Fibroblast of skin of right quadriceps (primary cell): ENCODE data around the gene DUSP8.

Source experiments
- DNase-seq: peaks from one replicate; pipeline ENCODE4 v3.0.0-alpha.2; 2013

The DUSP8 gene

DNA sequence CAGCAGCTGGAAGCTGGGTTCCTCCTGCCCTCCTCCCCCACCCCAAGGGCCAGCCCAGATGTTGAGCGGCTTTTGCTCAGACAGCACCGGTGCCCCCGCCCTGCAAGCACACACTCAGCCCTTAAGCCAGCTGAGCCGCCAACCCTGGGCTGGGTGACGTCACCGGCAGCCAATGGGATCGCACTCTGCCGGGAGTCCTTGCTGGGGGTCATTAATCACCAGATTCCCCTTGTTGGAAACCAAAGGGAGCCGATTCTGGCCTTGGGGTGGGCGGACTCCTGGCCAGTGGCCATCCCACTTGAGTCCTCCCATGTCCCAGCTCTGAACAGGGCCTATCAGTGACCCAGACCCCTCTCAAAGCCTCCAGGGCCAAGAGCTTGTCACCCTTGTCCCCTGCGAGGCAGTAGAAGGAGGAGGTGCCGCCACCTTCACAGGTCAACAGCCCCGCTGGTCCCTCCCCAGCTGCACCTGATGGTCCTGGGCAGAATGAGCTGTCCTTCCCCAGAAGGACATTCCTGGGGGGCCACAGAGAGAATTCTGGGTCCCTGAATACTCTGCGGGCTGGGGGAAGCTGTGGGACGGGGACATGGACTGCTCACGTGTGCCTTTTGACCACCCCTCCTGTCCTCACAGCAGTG, 7.4 kb downstream of the DUSP8 start:
- peak; percentile 86 for DNase-seq

DNA sequence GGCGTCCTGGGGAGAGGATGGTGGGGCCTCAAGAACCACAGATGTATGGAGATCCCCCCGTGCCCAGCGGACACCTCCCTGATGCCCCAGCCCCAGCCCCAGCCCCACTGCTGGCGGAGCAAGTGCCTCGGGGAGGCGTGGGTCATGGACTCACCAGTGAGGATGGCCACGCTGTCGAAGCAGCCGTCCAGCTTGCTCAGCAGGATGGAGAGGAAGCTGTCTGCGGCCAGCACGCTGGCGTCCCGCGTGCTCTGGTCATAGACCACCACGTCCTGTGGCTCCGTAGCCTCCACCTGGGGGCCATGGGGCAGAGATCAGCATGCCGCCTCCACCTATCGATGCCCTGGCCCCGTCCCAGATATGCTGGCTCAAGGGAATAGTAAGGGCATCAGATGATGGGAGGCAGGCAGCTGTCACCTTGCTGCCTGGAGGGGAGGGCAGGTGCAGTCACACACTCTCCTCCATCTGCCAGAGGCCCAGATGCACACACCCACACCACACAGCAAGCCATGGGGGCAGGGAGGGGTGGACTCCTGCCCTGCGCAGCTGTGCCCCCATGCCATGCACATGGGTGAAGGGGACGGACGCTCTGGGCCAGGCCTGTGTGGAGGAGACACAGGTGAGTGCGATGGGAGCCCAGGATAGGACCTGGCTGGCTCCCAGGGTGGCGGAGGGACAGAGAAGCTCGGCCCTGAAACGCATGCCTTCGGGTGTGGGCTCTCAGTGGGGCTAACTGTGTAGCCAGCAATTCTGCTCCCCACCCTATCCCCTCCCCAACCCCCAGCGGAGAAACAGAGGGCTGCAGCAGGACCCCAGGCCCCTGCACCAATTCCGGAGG, 8.2 kb downstream of the DUSP8 start:
- no peak for DNase-seq

DNA sequence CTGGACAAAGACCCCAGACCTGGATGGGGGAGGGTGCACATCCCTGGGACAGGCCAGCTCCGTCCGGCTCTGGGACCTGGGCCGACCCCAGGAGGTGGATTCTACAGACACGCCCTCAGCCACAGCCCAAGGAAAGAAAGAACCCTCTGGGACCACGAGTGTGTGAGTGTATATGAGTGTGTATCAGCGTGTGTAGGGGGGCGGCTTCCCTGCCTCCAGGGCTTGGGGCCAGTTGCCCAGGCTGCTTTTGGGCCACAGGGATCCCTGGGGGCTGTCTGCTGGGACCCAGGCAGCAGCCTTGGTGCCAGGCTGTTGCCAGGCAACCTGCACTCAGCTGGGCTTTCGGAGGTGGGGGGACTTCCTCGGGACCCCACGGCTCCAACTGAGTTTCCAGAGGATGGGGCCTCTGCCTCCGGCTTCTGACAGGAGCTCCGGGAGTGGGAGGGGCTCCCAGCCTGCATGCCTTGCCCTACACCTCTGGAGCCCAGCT, 8.9 kb downstream of the DUSP8 start:
- DNase-seq, result no peak

DNA sequence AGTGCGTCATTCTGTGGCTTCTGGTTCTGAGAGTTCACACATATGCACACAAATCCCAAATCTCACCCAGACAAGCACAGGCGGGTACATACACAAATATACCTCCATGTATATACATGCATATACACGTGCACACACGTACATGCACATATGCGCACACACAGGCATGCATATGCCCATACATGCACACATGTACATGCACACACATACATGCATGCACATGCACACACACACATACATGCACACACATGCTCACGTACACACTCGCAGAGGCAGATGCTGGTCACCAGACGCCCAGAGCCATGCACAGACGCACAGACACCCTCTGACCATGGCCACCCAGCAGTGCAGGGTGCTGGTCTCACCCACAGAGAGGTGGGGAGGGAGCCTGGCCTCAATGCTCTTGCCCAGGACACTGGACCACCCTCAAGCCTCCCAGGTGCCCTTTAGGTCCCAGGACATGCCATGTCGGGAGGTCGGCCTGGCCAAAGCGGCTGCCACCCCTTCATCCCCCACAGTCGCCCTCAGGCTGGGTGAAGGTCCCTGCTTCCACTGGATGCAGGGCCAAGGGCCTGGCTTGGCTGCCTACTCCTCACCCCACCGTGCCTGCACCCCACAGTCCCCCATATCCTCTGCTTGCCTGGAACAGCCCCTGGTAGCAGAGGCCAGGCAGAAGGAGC, 9.5 kb downstream of the DUSP8 start:
- DNase-seq, result no peak

DNA sequence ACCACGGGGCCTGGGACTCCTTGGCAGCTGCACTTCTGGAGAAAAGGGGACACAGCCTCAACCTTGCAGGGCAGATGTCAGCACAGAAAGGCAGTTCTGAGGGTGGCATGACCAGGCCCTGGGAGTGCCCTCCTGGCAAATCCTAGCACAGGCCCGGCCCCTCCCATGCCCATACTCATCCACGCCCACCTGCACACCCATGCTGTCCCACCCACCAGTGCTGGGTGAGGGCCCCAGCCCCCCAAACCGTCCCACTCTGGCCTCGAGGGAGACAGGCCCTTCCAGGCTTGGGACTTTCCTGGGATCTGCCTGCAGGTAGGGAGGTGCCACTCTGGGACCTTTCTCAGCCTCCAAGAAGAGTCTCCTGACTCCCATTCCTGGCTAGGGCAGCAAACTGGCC, 10.1 kb downstream of the DUSP8 start:
- DNase-seq, result no peak

- no peak for DNase-seq
Measured at GRCh38 chr11:1561266-1561665, 10.8 kb downstream of the DUSP8 start.

DNA sequence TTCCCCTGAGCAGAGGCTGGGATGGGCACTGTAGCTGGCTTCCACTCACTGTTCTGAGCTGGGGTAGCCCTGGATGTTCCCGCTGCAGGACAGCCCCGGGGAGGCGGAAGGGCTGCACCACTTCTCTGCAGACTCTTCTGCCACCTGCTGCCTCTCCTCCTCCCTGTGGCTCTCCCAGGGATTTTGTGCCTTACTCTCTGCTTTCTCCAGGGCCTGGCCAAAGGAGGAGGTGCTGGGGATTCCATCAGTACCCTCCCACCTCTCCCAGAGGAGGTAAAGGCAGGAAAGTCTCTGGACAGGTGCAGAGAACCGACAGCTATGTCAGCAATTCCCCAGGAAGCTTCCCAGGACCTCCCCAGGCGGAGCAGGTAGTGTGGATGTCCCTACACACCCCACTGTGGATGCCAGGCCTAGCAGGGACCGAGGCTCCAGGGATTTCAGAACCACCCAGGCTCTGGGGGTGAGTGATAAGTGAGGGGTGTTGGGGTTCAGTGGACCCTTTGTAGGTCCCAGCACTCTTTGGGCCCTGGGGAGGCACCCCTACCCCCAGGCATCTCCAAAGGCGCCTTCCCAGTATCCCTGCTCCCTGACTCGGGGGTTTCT, 11.3 kb downstream of the DUSP8 start:
- DNase-seq, result no peak

DNA sequence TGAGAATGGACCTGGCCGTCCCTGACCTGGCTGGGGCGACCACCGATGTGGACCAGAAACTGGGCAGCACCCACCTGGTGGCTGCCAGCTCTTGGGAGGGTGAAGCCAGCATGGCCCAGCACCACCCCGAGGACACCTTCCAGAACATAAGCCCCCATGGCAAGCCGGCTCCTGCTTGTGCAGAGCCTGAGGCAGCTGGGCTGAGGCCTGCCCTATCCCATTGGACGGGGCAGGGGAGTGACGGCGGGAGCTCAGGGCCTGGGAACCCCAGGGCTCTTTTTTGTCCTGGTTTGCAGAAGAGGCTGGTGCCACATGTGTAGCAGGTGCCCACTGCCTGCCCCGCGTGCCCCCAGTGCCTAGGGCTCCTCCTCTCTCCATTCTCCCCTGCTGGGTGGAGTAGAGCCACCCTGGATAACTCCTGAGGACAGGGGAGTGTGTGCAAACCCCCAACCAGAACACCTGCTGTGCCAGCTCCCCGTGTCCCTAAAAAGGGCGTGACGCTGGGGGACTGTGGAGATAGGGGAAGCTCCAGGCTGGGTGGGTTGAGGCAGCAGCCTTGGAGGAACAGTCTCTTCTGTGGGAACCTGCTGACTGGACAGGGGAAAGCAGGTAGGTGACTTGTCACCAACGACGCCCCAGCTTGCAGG, 11.9 kb downstream of the DUSP8 start:
- DNase-seq, result no peak

DNA sequence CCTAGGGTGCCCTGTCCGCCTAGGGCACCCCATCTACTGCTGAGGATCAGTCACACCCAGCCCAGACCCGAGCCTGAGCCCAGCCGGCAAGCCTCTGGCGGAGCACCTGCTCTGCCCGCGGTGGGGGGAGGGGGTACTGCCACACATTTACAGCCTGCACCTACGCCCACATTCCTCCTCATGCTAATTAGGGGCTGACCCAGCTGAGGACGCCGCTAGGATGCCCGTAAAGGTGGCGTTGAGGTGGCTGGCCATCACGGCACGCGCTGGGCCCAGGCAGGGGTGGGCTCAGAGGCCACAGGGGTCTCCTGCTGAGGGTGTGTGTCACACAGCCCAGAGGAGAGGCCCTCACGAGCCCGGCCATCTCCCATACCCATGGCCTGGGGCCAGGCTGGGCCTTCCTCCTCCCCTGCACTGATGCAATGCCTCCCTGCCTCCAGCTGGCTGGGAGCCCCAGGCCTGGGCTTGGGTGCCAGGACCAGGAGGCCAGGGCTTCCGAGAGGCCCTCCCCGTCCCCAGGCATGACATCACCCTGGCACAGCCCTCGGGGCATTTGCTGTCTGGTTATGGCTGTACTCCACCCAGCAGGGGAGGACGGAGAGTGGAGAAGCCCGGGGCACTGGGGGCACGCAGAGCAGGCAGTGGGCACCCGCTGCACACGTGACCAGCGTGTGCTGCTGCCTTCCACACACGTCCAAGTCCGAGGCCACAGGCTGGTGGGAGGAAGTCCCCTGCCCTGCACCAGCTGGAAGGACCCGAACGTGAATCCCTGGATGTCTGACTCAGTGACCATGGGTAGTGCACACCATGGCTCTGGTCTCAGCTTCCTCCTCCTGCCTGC, 12.7 kb downstream of the DUSP8 start:
- peak; percentile 50 for DNase-seq

DNA sequence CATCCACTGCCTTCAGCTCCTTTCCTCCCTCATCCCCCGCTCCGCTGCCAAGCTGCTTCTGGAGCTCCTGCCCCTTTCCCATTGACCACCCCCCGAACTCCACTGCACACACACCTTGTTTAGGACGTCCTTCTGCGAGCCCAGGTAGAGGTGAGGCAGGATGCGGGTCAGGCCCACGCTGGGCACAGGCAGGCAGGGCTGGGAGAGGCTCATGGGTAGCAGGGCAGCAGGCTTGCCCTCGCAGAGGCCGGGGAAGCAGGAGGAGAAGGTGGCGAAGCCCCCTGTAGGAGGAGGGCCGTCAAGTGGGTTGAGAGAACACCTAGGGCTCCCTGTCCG, 13.3 kb downstream of the DUSP8 start:
- no peak for DNase-seq

GRCh38 chr11:1557904-1558774, 13.9 kb downstream of the DUSP8 start:
- DNase-seq, result peak; percentile 82

GRCh38 chr11:1557051-1557884, 14.8 kb downstream of the DUSP8 start:
- DNase-seq, result no peak

GRCh38 chr11:1556278-1556902, 15.7 kb downstream of the DUSP8 start:
- DNase-seq, result no peak

- DNase-seq, result no peak
Measured at GRCh38 chr11:1555713-1556153, 16.3 kb downstream of the DUSP8 start.

DNA sequence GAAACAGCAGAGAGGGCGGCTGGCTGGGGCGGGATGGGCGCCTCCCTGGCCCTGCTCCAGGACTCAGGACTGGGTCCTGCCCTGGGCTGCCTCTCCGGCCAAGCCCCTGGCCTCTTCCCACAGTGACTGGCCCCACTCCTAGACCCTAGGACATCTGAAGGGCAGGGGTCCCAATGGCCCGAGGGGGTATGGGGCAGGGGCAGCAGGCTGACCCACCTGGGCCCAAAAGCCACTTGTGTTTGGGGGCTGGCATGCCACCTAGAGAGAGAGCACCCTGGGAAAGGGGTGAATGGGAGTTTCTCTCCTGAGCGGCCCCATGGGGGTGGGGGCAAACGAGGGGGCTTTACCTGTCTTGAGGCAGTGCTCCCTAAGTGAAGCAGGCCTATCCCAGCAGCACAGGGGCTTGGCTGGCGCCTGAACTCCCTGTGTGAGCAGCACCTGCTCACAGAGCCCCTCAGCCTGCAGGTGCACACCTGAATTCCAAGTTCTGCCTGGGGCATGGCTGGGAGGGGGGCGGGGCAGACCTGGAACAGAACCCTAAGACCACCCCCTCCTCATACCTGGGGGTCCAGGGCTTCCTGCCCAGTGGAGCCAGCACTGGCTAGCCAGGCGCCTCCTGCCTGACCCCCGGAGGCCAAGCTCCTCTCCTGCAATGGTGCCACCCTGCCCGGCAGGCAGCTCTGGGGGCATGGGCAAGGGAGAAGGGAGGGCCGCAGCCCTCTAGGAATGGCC, 16.9 kb downstream of the DUSP8 start:
- DNase-seq, result no peak

DNA sequence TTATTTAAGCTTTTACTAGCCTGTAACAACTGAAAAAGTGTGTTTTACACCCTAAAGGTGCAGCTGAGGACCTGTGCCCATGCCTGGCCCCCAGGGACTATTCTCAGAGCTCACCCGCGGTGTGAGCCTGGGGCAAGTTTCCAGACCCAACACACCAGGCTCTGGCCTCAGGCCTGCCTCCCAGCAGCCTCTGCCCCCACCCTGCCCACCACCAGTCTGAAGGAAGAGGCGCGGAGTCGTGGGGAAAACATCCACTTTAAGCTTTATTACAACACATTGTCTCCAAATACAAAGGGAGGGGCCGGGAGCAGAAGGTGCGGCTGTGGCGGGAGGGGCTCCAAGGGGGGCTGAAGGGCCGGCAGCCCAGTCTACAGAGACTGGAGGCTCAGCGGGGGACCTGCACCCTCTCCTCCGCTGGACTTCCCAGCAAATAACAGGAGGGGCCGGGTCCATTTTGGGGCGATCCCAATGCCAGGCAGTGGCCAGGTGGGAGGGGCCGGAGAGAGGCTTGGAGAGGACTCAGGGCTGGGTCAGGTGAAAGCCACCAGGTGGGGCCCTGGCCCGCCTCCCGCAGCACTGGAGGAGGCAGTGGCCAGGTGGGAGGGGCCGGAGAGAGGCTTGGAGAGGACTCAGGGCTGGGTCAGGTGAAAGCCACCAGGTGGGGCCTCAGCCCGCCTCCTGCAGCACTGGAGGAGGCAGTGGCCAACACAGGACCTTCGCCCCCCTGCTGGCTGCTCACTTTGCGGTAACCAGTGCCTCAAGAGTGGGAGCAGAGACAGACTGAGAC, 18.1 kb downstream of the DUSP8 start:
- no peak for DNase-seq

DNA sequence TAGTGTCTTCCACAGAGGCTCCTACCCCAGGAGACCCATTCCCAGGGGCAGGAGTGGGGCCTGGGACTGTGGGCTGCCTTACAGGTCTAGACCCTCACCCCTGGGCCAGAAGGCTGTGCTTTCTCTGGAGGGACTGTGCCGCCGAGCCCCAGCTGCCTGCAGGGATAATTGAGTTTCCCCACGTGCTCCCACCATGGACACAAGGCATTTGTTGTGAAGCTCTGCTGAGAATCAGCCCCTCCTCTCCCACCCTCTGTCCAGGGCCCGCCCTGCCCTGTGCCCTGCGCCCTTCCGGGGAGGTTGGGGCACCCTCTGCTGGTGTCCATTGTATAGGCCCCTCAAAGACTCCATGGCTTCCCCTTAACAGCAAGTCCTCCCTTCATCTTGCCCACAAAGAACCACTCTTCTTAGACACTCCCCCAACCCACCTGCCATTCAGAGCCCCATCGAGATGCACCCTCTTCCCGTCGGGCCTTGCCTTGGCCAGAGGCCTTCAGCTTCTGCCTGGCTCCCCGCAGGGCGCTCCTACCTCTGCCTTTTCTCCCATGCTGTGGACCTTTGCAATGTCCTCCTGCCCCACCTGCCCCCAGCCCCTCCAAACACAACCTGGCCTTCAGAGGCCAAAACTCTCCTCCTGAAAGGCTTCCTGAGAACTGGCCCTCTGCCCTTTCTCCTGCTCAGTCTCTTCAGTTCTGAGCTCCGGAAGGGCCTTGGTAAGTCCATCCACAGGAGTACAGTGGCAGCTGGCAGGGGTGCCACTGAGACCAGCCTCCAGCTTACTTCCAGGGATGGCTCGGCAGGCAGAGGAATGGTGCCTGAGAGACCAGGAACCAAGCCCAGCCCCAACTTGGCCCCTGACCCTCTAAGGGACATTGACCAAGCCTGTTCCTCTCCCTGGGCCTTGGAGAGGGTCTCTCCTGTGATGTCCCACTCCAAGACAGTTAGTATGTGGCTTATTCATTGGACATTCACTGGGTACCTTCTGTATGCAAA, 22.4 kb downstream of the DUSP8 start:
- DNase-seq, result no peak
